Hepatocyte (in vitro differentiated cells): ENCODE measurements around the gene EHBP1.
A peak's percentile ranks its signal among the peaks of the same experiment; 100 is the strongest.

Experiments used
- EZH2 ChIP-seq: fragments of 200-600 bp; sonication (generic); IDR thresholded peaks from 2 replicates; pipeline ENCODE4 v1.6.1; 2016; ENCODE audit warnings: antibody characterized with exemption, mild to moderate bottlenecking, borderline replicate concordance
- EZH2phosphoT487 ChIP-seq: fragments of 200-600 bp; sonication (generic); IDR thresholded peaks from one replicate; pipeline ENCODE4 v1.6.1; 2018; ENCODE audit warnings: antibody characterized with exemption, mild to moderate bottlenecking, low read depth, moderate library complexity; ENCODE audit not compliant: unreplicated experiment, severe bottlenecking
- TF ChIP-seq, protein P1 (sequence below): fragments of 200-600 bp; sonication (generic); IDR thresholded peaks from 2 replicates; pipeline ENCODE4 v1.5.1; 2016; ENCODE audit warnings: antibody characterized with exemption, mild to moderate bottlenecking; ENCODE audit not compliant: poor library complexity

DNA sequence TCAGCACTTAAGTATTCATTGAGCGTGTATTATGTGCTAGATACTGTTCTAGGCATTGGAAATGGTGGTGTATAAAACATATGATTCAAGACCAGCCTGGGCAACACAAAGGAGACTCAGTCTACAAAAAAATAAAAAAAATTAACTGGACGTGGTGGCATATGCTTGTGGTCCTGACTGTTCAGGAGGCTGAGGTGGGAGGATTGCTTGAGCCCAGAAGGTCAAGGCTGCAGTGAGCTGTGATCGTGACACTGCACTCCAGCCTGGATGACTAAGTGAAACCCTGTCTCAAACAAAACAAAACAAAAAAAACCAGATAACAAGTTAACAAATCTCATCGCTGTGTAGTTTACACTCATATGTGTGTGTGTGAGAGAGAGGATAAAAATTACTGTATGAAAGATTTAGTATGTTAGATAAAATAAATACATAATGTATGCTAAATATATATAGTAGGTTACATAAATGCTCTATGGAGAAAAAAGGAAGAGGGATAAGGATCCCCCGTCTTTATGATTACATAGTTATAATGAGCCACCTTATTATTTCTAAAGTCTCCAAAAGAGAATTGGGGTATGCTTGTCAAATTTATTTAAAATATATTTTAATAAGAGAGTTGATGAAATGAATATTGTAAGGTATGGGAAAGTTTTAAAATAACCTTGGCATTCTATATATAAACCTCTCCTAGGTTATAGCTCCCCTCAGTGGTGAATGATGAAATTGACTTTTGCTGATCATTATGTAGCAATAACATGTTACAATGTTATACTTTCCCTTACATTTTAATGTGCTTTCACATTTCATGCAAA, 69.2 kb downstream of the EHBP1 start:
- no peak for TF ChIP-seq EZH2
- TF ChIP-seq, protein P1, sequence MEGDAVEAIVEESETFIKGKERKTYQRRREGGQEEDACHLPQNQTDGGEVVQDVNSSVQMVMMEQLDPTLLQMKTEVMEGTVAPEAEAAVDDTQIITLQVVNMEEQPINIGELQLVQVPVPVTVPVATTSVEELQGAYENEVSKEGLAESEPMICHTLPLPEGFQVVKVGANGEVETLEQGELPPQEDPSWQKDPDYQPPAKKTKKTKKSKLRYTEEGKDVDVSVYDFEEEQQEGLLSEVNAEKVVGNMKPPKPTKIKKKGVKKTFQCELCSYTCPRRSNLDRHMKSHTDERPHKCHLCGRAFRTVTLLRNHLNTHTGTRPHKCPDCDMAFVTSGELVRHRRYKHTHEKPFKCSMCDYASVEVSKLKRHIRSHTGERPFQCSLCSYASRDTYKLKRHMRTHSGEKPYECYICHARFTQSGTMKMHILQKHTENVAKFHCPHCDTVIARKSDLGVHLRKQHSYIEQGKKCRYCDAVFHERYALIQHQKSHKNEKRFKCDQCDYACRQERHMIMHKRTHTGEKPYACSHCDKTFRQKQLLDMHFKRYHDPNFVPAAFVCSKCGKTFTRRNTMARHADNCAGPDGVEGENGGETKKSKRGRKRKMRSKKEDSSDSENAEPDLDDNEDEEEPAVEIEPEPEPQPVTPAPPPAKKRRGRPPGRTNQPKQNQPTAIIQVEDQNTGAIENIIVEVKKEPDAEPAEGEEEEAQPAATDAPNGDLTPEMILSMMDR: peak; percentile 83
- TF ChIP-seq EZH2phosphoT487: no peak
